ENCODE data around the gene MED26. TPM values are rescaled to one million over a fixed set of nuclear protein-coding genes. Genes with fewer than 3 reads are reported as not detected.

MED26 gene
- total and polyA plus RNA-seq, 2 of the 8 experiments (the other 6 are each of a cell fraction or from before 2014, with no cell fraction given) = 5.3 to 10.7 TPM

DNA sequence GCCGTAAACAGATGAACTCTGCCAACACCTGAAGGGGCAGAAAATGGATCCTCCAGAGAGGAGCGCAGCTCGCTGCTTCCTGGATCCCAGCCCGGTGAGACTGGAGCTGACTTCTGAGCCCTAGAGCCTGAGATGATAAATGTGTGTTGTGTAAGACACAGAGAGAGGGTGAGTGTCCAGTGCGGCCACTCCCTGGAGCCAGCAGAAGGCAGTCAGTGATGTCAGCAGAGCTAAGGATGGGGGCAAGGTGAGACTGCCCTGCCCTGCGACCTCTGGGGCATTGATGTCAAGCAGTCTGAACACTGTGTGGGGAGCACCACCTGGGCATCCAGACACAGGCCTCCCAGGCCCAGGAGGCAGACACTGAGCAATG lies 46.0 kb downstream of the MED26 start:
- CTCF ChIA-PET (ENCODE audit: partially characterized antibody) = interaction anchor here (1.3 to 3.1 kb wide), 4 partner anchors 23 to 45 kb away, joined by 3 to 12 read pairs (median 3); no protein-coding TSS in a partner anchor
- TF ChIP-seq TAF1 (IDR thresholded peaks at IDR 0.05; ENCODE audit: low read depth, low read length) (no peak), CREB1 (IDR thresholded peaks at IDR 0.05) (no peak), CHD2 (IDR thresholded peaks at IDR 0.05; ENCODE audit: low read length) (no peak), RNF2 (IDR thresholded peaks at IDR 0.05; ENCODE audit: borderline replicate concordance, low read depth, low read length, missing control alignments, poor library complexity, severe bottlenecking) (no peak), EP300 (IDR thresholded peaks at IDR 0.05; ENCODE audit: borderline replicate concordance in 1 of 2, low read depth in 2 of 2, low read length in 2 of 2) (no peak), JUN (IDR thresholded peaks at IDR 0.05; ENCODE audit: low read depth, low read length) (no peak), POLR2AphosphoS5 (IDR thresholded peaks at IDR 0.05; ENCODE audit: low read depth, low read length) (no peak), KDM1A (IDR thresholded peaks at IDR 0.05; ENCODE audit: borderline replicate concordance, low read length) (no peak), CHD1 (IDR thresholded peaks at IDR 0.05; ENCODE audit: low read depth, low read length) (no peak), GABPA (IDR thresholded peaks at IDR 0.05; ENCODE audit: borderline replicate concordance, insufficient read depth, low read length) (no peak)
- TF ChIP-seq, protein P1, sequence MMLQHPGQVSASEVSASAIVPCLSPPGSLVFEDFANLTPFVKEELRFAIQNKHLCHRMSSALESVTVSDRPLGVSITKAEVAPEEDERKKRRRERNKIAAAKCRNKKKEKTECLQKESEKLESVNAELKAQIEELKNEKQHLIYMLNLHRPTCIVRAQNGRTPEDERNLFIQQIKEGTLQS (IDR thresholded peaks at IDR 0.05; ENCODE audit: insufficient read depth, low read depth, low read length) = no peak

More for the DNA sequence above, 46.0 kb downstream of the MED26 start:
- H3K23ac ChIP-seq (ENCODE audit: insufficient read length) = no peak overlapping the region
- no peak overlapping the region for H4K5ac ChIP-seq (ENCODE audit: insufficient read length, low read depth, low read length)
- POLR2A ChIA-PET (ENCODE audit: partially characterized antibody) = interaction anchor here (1.5 to 5.9 kb wide), 2 partner anchors 10 to 11 kb away, joined by 4 to 58 read pairs; partner anchors contain the start of gene SLC35E1
- no peaks in the 10 kb centered on the region for H3K9me3 ChIP-seq (ENCODE audit: insufficient read depth in 2 of 2, low read depth in 1 of 2, low read length in 1 of 2)
- H4K91ac ChIP-seq (replicated peaks; ENCODE audit: insufficient read length, low read length) = no peak overlapping the region
- no peak overlapping the region for H2BK120ac ChIP-seq (replicated peaks; ENCODE audit: low read depth, low read length)
- no peak for FAIRE-seq
- H3K18ac ChIP-seq (ENCODE audit: extremely low read depth, low read length) = no peak overlapping the region
- H3K4ac ChIP-seq (replicated peaks; ENCODE audit: insufficient read length, low read depth, low read length) = no peak overlapping the region
- no peak overlapping the region for H3K4me2 ChIP-seq (ENCODE audit: insufficient read depth in 1 of 2, low read depth in 2 of 2, low read length in 2 of 2)
- no peak overlapping the region for H4K8ac ChIP-seq (ENCODE audit: extremely low read depth, insufficient read depth, low read length)
- 93% methylated on average over 6 of the region's 6 CpGs; no CpG with 5 or more reads in 1 of the 2 experiments for WGBS, 2 experiments (ENCODE audit: extremely low coverage in 1 of 2, insufficient coverage in 1 of 2, insufficient read length in 1 of 2, insufficient replicate concordance in 2 of 2, low coverage in 1 of 2, low lambda C conversion rate in 2 of 2, missing lambda C conversion rate in 1 of 2)
- peaks cover 43% of the 10 kb centered on the region for H3K79me1 ChIP-seq (ENCODE audit: low read depth, low read length)
- H2AK5ac ChIP-seq (ENCODE audit: low read depth, low read length) = no peak overlapping the region
- 0 out of 7 replicates have a peak overlapping the region, but pooled peaks of 1 of the 4 experiments have one; percentile 16 for H3K9ac ChIP-seq (replicated peaks in 1 of 4; ENCODE audit: extremely low read depth in 1 of 4, low read depth in 3 of 4, low read length in 3 of 4)
- H3K79me2 ChIP-seq (ENCODE audit: control insufficient read depth in 1 of 2, insufficient read depth in 2 of 2, low read length in 2 of 2) = peaks cover 6 to 85% of the 10 kb centered on the region in 2 experiments; a peak in 3 of 4 replicates
- no peaks in the 10 kb centered on the region for H3K23me2 ChIP-seq (ENCODE audit: low read depth, low read length)
- H2BK5ac ChIP-seq (ENCODE audit: low read depth, low read length) = no peak overlapping the region
- H3K27ac ChIP-seq (ENCODE audit: low read depth, low read length) = no peak overlapping the region
- H3K4me1 ChIP-seq (replicated peaks in 1 of 4; ENCODE audit: control insufficient read depth in 3 of 4, insufficient read depth in 4 of 4, low read length in 3 of 4) = peaks cover 0 to 28% (median 15%) of the 10 kb centered on the region in 4 experiments; a peak in 6 of 7 replicates
- no peak overlapping the region for H2BK15ac ChIP-seq (ENCODE audit: low read length)
- no peak overlapping the region for H3K4me3 ChIP-seq (ENCODE audit: extremely low read depth in 1 of 4, insufficient read depth in 2 of 4, low read depth in 3 of 4, low read length in 4 of 4)
- no peak overlapping the region for H3K14ac ChIP-seq (ENCODE audit: insufficient read length)
- H4K20me1 ChIP-seq (replicated peaks in 1 of 2; ENCODE audit: control insufficient read depth in 1 of 2, insufficient read depth in 2 of 2, low read length in 2 of 2) = peaks cover 23 to 41% of the 10 kb centered on the region in 2 experiments
- H3K27me3 ChIP-seq (replicated peaks in 1 of 4; ENCODE audit: control insufficient read depth in 3 of 4, extremely low read depth in 1 of 4, insufficient read depth in 3 of 4, low read length in 3 of 4) = no peaks in the 10 kb centered on the region
- no peak overlapping the region for H2BK12ac ChIP-seq (ENCODE audit: low read depth, low read length)
- no peak overlapping the region for H3K56ac ChIP-seq (replicated peaks; ENCODE audit: insufficient read length, low read depth, low read length)
- peaks cover 0 to 5% (median 2%) of the 10 kb centered on the region in 4 experiments; a peak in 4 of 8 replicates for H3K36me3 ChIP-seq (ENCODE audit: control insufficient read depth in 2 of 4, insufficient read depth in 4 of 4, low read length in 3 of 4)
- no peak for DNase-seq (ENCODE audit: low read depth in 1 of 2, low spot score in 2 of 2)
- no peak overlapping the region for H2BK20ac ChIP-seq (ENCODE audit: low read length)
- H2AFZ ChIP-seq (ENCODE audit: low read length) = no peak overlapping the region

Measured in H1 (cell line).